NB4 (cell line): ENCODE data around the gene SLC25A4.

Source experiments
- DNase-seq: peaks from one replicate; pipeline ENCODE4 v3.0.0; 2010; ENCODE audit warnings: low read depth
- H3K4me3 ChIP-seq: one replicate; pipeline ENCODE4 v1.5.1; 2011; ENCODE audit warnings: mild to moderate bottlenecking, low read depth, low read length, moderate library complexity
- CTCF ChIP-seq: IDR thresholded peaks from one replicate; pipeline ENCODE4 v1.5.1; 2012; ENCODE audit warnings: low read depth, low read length
- MAX ChIP-seq: IDR thresholded peaks from 2 replicates; pipeline ENCODE4 v1.6.1; 2011; ENCODE audit warnings: low read depth, low read length
- MYC ChIP-seq: IDR thresholded peaks from 2 replicates; pipeline ENCODE4 v1.6.1; 2011; ENCODE audit warnings: low read depth, low read length
- POLR2A ChIP-seq: IDR thresholded peaks from 2 replicates; pipeline ENCODE4 v1.6.1; 2011; ENCODE audit warnings: mild to moderate bottlenecking; ENCODE audit not compliant: insufficient read length; ENCODE audit errors: extremely low read depth

SLC25A4 gene

GRCh38 chr4:185171373-185172071 is 28.5 kb downstream of the SLC25A4 start:
- DNase-seq, result no peak
- TF ChIP-seq CTCF, result no peak
- no peak for TF ChIP-seq MYC
- H3K4me3 ChIP-seq, result no peak overlapping the region

GRCh38 chr4:185179488-185179887 is 36.4 kb downstream of the SLC25A4 start:
- no peak for DNase-seq
- H3K4me3 ChIP-seq, result no peak overlapping the region
- TF ChIP-seq POLR2A, result no peak
- no peak for TF ChIP-seq MAX
- no peak for TF ChIP-seq MYC
- TF ChIP-seq CTCF, result no peak

GRCh38 chr4:185182239-185182638 is 39.2 kb downstream of the SLC25A4 start:
- TF ChIP-seq MAX, result no peak
- no peak for TF ChIP-seq CTCF
- TF ChIP-seq MYC, result no peak
- TF ChIP-seq POLR2A, result no peak
- no peak overlapping the region for H3K4me3 ChIP-seq
- DNase-seq, result no peak

- DNase-seq, result peak; percentile 86
- no peak overlapping the region for H3K4me3 ChIP-seq
These were observed 40.7 kb downstream of the SLC25A4 start for GRCh38 chr4:185183622-185184281.

GRCh38 chr4:185186769-185187168 is 43.7 kb downstream of the SLC25A4 start:
- no peak overlapping the region for H3K4me3 ChIP-seq
- TF ChIP-seq CTCF (no peak), MAX (no peak), POLR2A (no peak), MYC (no peak)
- DNase-seq, result no peak

More at GRCh38 chr4:185183622-185184281, 40.7 kb downstream of the SLC25A4 start:
- no peak for TF ChIP-seq MAX
- peak; percentile 72 for TF ChIP-seq CTCF

- H3K4me3 ChIP-seq, result no peak overlapping the region
- no peak for TF ChIP-seq MYC
- no peak for TF ChIP-seq CTCF
- DNase-seq, result no peak
These were observed 46.7 kb downstream of the SLC25A4 start for GRCh38 chr4:185189606-185190305.
